22Rv1 (cell line): ENCODE results near the gene GINS2.

Experiments
- ZFX ChIP-seq: fragments of 450-650 bp; IDR thresholded peaks from 2 replicates; pipeline ENCODE4 v1.6.1; 2017; ENCODE audit warnings: antibody characterized with exemption, borderline replicate concordance
- TF ChIP-seq, protein P1 (sequence below): fragments of 450-650 bp; IDR thresholded peaks from 2 replicates; pipeline ENCODE4 v1.5.1; 2017; ENCODE audit warnings: mild to moderate bottlenecking

DNA sequence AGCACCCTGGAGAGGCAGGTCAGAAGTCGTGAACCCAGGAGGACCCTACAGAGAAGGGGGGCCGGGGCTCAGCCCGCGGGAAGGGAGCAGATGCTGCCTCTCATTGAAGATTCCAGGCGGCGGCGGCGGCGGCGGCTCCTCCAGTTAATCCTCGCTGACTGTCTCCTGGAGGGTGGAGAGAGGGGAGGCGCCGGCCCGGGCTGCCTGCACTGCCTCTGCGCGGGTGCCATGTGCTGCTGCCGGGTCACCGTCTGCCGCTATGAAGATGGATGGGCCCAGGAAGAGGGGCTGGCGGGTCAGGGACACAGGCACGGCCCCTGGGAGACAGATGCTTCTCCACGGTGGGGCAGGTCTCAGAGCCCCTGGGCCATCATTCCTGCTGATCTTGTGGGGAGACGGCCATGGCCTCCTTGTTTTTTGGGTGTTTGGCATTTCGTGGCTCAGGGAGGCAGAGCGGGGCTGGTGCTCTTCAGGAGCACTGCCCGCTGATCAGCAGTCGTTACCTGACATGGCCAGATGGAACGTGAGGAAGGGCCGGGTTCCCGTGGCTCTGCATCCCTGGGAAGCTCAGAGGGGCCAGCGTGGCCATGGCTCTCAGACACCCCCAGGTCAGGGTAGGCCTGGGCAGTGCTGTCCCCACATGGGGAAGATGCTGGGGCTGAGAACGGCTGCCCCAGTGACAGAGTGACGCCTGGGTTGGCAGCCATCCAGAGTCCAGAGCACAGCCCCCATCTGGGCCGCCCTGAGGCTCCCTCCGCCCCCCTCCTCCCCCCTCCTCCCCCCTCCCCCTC, 36.1 kb downstream of the GINS2 start:
- TF ChIP-seq, protein P1, sequence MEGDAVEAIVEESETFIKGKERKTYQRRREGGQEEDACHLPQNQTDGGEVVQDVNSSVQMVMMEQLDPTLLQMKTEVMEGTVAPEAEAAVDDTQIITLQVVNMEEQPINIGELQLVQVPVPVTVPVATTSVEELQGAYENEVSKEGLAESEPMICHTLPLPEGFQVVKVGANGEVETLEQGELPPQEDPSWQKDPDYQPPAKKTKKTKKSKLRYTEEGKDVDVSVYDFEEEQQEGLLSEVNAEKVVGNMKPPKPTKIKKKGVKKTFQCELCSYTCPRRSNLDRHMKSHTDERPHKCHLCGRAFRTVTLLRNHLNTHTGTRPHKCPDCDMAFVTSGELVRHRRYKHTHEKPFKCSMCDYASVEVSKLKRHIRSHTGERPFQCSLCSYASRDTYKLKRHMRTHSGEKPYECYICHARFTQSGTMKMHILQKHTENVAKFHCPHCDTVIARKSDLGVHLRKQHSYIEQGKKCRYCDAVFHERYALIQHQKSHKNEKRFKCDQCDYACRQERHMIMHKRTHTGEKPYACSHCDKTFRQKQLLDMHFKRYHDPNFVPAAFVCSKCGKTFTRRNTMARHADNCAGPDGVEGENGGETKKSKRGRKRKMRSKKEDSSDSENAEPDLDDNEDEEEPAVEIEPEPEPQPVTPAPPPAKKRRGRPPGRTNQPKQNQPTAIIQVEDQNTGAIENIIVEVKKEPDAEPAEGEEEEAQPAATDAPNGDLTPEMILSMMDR: no peak
- TF ChIP-seq ZFX: no peak
